ENCODE data around the gene PON2. TPM values are rescaled to one million over a fixed set of nuclear protein-coding genes. Genes with fewer than 3 reads are reported as not detected.

Gene PON2
- total and polyA plus RNA-seq, 2 experiments from 2014 or later = 39.4 to 42.4 TPM

DNA sequence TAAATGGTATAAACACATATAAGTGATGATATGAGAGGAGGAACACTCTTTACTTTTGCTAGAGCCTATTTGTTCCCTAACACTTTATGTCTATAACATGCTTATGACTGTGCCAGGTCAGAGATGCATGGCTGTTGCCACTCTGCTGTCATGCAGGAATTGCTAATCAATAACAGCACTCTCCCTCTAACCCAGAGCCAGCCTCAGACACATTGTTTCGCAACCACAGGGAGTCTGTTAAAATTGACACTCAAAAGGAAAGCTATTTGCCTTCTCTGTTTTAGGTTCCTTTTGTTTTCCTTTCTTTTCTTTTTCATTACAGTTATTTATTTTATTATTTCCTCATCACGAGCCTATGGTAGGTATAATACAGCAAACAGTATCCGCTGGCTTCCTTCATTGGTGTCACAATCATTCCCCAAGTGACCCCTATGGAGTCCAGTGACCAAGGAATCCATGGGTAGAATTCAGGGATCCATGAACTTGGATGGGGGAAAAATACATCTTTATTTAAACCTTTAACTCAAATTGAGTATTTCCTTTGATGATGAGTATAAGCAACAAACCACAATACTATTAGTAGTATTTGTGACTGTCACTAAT, 6.8 kb downstream of the PON2 start:
- H3K27ac ChIP-seq (ENCODE audit: low read depth) = no peak overlapping the region
- peaks cover 40% of the 10 kb centered on the region for H3K4me1 ChIP-seq (ENCODE audit: insufficient read depth)
- no peak overlapping the region for H3K4me3 ChIP-seq
- no peaks in the 10 kb centered on the region for H3K27me3 ChIP-seq (ENCODE audit: insufficient read depth)
- no peaks in the 10 kb centered on the region for H3F3A ChIP-seq (replicated peaks; ENCODE audit: low read depth)
- ATAC-seq (peak; percentile 80), DNase-seq (ENCODE audit: low spot score) (peak; percentile 41)
- no peak overlapping the region for H2AFZ ChIP-seq
- peaks cover 29% of the 10 kb centered on the region for H3K4me1 Mint-ChIP-seq
- H3K27ac Mint-ChIP-seq = no peak overlapping the region
- no peaks in the 10 kb centered on the region for H4K20me1 ChIP-seq (replicated peaks; ENCODE audit: insufficient read depth)
- peaks cover 4% of the 10 kb centered on the region for H3K27me3 Mint-ChIP-seq (ENCODE audit: insufficient read depth, low read depth, poor library complexity)
- 0 out of 2 replicates have a peak overlapping the region, but pooled peaks have one; percentile 16 for H3K4me2 ChIP-seq
- H3K4me3 Mint-ChIP-seq = no peak overlapping the region
- no peak for TF ChIP-seq EZH2 (IDR thresholded peaks at IDR 0.05; ENCODE audit: low read depth, unreplicated experiment)
- TF ChIP-seq, protein P1, sequence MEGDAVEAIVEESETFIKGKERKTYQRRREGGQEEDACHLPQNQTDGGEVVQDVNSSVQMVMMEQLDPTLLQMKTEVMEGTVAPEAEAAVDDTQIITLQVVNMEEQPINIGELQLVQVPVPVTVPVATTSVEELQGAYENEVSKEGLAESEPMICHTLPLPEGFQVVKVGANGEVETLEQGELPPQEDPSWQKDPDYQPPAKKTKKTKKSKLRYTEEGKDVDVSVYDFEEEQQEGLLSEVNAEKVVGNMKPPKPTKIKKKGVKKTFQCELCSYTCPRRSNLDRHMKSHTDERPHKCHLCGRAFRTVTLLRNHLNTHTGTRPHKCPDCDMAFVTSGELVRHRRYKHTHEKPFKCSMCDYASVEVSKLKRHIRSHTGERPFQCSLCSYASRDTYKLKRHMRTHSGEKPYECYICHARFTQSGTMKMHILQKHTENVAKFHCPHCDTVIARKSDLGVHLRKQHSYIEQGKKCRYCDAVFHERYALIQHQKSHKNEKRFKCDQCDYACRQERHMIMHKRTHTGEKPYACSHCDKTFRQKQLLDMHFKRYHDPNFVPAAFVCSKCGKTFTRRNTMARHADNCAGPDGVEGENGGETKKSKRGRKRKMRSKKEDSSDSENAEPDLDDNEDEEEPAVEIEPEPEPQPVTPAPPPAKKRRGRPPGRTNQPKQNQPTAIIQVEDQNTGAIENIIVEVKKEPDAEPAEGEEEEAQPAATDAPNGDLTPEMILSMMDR (conservative IDR thresholded peaks at IDR 0.05; ENCODE audit: low read depth in 2 of 2) = no peak
- H3K9me3 Mint-ChIP-seq = no peaks in the 10 kb centered on the region
- H3K36me3 ChIP-seq (ENCODE audit: insufficient read depth) = no peaks in the 10 kb centered on the region; the same call in 1 of the 2 replicates
- no peaks in the 10 kb centered on the region for H3K9me2 ChIP-seq (ENCODE audit: insufficient read depth)
- peaks cover 33% of the 10 kb centered on the region for H3K79me2 ChIP-seq (replicated peaks; ENCODE audit: insufficient read depth)
- H3K36me3 Mint-ChIP-seq (ENCODE audit: low read depth) = peaks cover 23% of the 10 kb centered on the region; the same call in 2 of the 3 replicates

DNA sequence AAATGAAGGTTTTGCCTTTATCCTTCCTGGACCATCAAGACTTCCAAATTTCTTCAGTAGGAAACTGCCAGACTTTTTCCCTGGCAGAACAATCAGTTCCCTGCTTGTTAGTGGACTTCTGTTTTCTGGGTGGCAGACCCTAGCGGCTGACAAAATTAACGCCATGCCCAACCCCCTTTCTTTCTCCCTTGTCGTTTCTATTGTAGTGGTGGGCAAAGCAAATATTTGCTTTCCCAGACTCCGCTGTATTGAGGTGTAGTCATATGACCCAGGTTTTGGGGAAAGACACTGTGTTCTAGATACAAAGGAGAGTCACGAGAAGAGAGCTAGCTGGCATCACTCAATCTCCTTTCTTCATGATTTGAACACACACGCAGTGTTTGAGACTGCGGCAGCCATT, 7.7 kb downstream of the PON2 start:
- no peaks in the 10 kb centered on the region for H3F3A ChIP-seq (replicated peaks; ENCODE audit: low read depth)
- ATAC-seq (peak; percentile 54), DNase-seq (ENCODE audit: low spot score) (peak; percentile 17)
- peaks cover 40% of the 10 kb centered on the region for H3K4me1 ChIP-seq (ENCODE audit: insufficient read depth)
- H3K9me3 Mint-ChIP-seq = no peaks in the 10 kb centered on the region
- H3K36me3 ChIP-seq (ENCODE audit: insufficient read depth) = no peaks in the 10 kb centered on the region; the same call in 1 of the 2 replicates
- H3K27me3 ChIP-seq (ENCODE audit: insufficient read depth) = no peaks in the 10 kb centered on the region
- H3K4me1 Mint-ChIP-seq = peaks cover 29% of the 10 kb centered on the region
- peaks cover 4% of the 10 kb centered on the region for H3K27me3 Mint-ChIP-seq (ENCODE audit: insufficient read depth, low read depth, poor library complexity)
- H4K20me1 ChIP-seq (replicated peaks; ENCODE audit: insufficient read depth) = no peaks in the 10 kb centered on the region
- no peak overlapping the region for H3K4me3 Mint-ChIP-seq
- no peak overlapping the region for H2AFZ ChIP-seq
- H3K9me2 ChIP-seq (ENCODE audit: insufficient read depth) = no peaks in the 10 kb centered on the region
- H3K36me3 Mint-ChIP-seq (ENCODE audit: low read depth) = peaks cover 23% of the 10 kb centered on the region; the same call in 2 of the 3 replicates
- no peak overlapping the region for H3K27ac Mint-ChIP-seq
- H3K79me2 ChIP-seq (replicated peaks; ENCODE audit: insufficient read depth) = peaks cover 27% of the 10 kb centered on the region
- H3K4me3 ChIP-seq = no peak overlapping the region
- H3K4me2 ChIP-seq = peak overlapping the region; percentile 56
- H3K27ac ChIP-seq (ENCODE audit: low read depth) = no peak overlapping the region
- TF ChIP-seq EZH2phosphoT487 (IDR thresholded peaks at IDR 0.05; ENCODE audit: unreplicated experiment) (no peak), ZNF114 (CRISPR knock-in tag; IDR thresholded peaks at IDR 0.05) (no peak), POLR2AphosphoS5 (IDR thresholded peaks at IDR 0.05; ENCODE audit: low read depth) (no peak), NANOG (IDR thresholded peaks at IDR 0.05; ENCODE audit: borderline replicate concordance) (no peak)
- TF ChIP-seq, protein P2, sequence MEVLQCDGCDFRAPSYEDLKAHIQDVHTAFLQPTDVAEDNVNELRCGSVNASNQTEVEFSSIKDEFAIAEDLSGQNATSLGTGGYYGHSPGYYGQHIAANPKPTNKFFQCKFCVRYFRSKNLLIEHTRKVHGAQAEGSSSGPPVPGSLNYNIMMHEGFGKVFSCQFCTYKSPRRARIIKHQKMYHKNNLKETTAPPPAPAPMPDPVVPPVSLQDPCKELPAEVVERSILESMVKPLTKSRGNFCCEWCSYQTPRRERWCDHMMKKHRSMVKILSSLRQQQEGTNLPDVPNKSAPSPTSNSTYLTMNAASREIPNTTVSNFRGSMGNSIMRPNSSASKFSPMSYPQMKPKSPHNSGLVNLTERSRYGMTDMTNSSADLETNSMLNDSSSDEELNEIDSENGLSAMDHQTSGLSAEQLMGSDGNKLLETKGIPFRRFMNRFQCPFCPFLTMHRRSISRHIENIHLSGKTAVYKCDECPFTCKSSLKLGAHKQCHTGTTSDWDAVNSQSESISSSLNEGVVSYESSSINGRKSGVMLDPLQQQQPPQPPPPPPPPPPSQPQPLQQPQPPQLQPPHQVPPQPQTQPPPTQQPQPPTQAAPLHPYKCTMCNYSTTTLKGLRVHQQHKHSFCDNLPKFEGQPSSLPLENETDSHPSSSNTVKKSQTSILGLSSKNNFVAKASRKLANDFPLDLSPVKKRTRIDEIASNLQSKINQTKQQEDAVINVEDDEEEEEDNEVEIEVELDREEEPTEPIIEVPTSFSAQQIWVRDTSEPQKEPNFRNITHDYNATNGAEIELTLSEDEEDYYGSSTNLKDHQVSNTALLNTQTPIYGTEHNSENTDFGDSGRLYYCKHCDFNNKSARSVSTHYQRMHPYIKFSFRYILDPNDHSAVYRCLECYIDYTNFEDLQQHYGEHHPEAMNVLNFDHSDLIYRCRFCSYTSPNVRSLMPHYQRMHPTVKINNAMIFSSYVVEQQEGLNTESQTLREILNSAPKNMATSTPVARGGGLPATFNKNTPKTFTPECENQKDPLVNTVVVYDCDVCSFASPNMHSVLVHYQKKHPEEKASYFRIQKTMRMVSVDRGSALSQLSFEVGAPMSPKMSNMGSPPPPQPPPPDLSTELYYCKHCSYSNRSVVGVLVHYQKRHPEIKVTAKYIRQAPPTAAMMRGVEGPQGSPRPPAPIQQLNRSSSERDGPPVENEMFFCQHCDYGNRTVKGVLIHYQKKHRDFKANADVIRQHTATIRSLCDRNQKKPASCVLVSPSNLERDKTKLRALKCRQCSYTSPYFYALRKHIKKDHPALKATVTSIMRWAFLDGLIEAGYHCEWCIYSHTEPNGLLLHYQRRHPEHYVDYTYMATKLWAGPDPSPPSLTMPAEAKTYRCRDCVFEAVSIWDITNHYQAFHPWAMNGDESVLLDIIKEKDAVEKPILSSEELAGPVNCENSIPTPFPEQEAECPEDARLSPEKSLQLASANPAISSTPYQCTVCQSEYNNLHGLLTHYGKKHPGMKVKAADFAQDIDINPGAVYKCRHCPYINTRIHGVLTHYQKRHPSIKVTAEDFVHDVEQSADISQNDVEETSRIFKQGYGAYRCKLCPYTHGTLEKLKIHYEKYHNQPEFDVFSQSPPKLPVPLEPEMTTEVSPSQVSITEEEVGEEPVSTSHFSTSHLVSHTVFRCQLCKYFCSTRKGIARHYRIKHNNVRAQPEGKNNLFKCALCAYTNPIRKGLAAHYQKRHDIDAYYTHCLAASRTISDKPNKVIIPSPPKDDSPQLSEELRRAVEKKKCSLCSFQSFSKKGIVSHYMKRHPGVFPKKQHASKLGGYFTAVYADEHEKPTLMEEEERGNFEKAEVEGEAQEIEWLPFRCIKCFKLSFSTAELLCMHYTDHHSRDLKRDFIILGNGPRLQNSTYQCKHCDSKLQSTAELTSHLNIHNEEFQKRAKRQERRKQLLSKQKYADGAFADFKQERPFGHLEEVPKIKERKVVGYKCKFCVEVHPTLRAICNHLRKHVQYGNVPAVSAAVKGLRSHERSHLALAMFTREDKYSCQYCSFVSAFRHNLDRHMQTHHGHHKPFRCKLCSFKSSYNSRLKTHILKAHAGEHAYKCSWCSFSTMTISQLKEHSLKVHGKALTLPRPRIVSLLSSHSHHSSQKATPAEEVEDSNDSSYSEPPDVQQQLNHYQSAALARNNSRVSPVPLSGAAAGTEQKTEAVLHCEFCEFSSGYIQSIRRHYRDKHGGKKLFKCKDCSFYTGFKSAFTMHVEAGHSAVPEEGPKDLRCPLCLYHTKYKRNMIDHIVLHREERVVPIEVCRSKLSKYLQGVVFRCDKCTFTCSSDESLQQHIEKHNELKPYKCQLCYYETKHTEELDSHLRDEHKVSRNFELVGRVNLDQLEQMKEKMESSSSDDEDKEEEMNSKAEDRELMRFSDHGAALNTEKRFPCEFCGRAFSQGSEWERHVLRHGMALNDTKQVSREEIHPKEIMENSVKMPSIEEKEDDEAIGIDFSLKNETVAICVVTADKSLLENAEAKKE (CRISPR knock-in tag; IDR thresholded peaks at IDR 0.05) = no peak
- TF ChIP-seq, protein P3, sequence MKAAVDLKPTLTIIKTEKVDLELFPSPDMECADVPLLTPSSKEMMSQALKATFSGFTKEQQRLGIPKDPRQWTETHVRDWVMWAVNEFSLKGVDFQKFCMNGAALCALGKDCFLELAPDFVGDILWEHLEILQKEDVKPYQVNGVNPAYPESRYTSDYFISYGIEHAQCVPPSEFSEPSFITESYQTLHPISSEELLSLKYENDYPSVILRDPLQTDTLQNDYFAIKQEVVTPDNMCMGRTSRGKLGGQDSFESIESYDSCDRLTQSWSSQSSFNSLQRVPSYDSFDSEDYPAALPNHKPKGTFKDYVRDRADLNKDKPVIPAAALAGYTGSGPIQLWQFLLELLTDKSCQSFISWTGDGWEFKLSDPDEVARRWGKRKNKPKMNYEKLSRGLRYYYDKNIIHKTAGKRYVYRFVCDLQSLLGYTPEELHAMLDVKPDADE (IDR thresholded peaks at IDR 0.05) = no peak
